Endothelial cell of umbilical vein (primary cell): ENCODE results near the gene NR5A1. TPM values are rescaled to one million over a fixed set of nuclear protein-coding genes. Genes with fewer than 3 reads are reported as not detected.

Experiments used
- BruUV-seq: library from RNA; stranded (reverse); fragments of 400-500 nt; replicated peaks from 2 replicates; lab custom pipeline; 2021; lab: Mats Ljungman, UMichigan
- CTCF ChIA-PET: fragments of 300-600, 350-600 bp; sonication (Branson Sonifier 250); formaldehyde crosslinking; loops from one replicate; lab custom pipeline; 2021; ENCODE audit warnings: antibody characterized with exemption, inconsistent platforms; lab: Charles Lee
- POLR2A ChIA-PET: fragments of 300-600, 350-600 bp; sonication (Branson Sonifier 250); formaldehyde crosslinking; loops from one replicate; lab custom pipeline; 2021; ENCODE audit warnings: antibody characterized with exemption, inconsistent platforms; lab: Charles Lee
- DNase-seq: peaks from one replicate; pipeline ENCODE4 v3.0.0-alpha.2; 2011; ENCODE audit warnings: low read depth, low spot score
- FAIRE-seq: peaks from 2 replicates; lab custom pipeline; 2011; peaks lifted over from hg19 to GRCh38; lab: Jason Lieb, UNC
- H2AFZ ChIP-seq: 2 replicates; pipeline ENCODE4 v1.6.0; 2012; ENCODE audit warnings: low read depth, low read length, control low read depth, inconsistent platforms
- H3K27ac ChIP-seq: 2 replicates; pipeline ENCODE4 v1.5.1; 2011; ENCODE audit warnings: low read depth, mild to moderate bottlenecking, control low read depth, low read length, moderate library complexity; ENCODE audit not compliant: insufficient read depth
- H3K27me3 ChIP-seq, 2 experiments: 2 replicates each; pipeline versions ENCODE4 v1.6.0 to v1.6.1; 2011; ENCODE audit warnings: low read length in 2 of 2, mixed read lengths in 1 of 2; ENCODE audit not compliant: control insufficient read depth in 2 of 2, insufficient read depth in 2 of 2
- H3K36me3 ChIP-seq, 2 experiments: 2 replicates in 1 of 2; 3 replicates in 1 of 2; pipeline ENCODE4 v1.5.1; 2011; ENCODE audit warnings: low read length in 2 of 2, mild to moderate bottlenecking in 1 of 2, moderate library complexity in 1 of 2; ENCODE audit not compliant: control insufficient read depth in 2 of 2, insufficient read depth in 2 of 2; ENCODE audit errors: extremely low read depth in 1 of 2
- H3K4me1 ChIP-seq: 3 replicates; pipeline ENCODE4 v1.5.1; 2011; ENCODE audit warnings: mild to moderate bottlenecking, low read length; ENCODE audit not compliant: control insufficient read depth, insufficient read depth; ENCODE audit errors: extremely low read depth
- H3K4me2 ChIP-seq: 2 replicates; pipeline ENCODE4 v1.6.1; 2011; ENCODE audit warnings: low read length, control low read depth, mixed read lengths; ENCODE audit not compliant: insufficient read depth
- H3K4me3 ChIP-seq, 3 experiments: fragments of 200-600 bp in 1 of 3; sonication (generic), shearing (Covaris generic) in 1 of 3; replicated peaks in 1 of 3; 2 replicates each; pipeline ENCODE4 v1.5.1; 2011 to 2016; ENCODE audit warnings: control low read depth in 3 of 3, low read length in 3 of 3, mild to moderate bottlenecking in 2 of 3, inconsistent platforms in 1 of 3, low read depth in 1 of 3, moderate library complexity in 1 of 3; ENCODE audit not compliant: insufficient read depth in 1 of 3
- H3K79me2 ChIP-seq: 2 replicates; pipeline ENCODE4 v1.6.0; 2012; ENCODE audit warnings: low read length, inconsistent platforms; ENCODE audit not compliant: control insufficient read depth, insufficient read depth
- H3K9ac ChIP-seq: replicated peaks from 2 replicates; pipeline ENCODE3; 2011; ENCODE audit warnings: low read length, control low read depth; ENCODE audit not compliant: insufficient read depth; ENCODE audit errors: extremely low read depth
- H3K9me1 ChIP-seq: replicated peaks from 3 replicates; pipeline ENCODE4 v1.6.0; 2011; ENCODE audit warnings: mild to moderate bottlenecking, low read length; ENCODE audit not compliant: control insufficient read depth, insufficient read depth; ENCODE audit errors: extremely low read depth
- H3K9me3 ChIP-seq: replicated peaks from 2 replicates; pipeline ENCODE4 v1.5.1; 2012; ENCODE audit warnings: low read length, inconsistent platforms; ENCODE audit not compliant: control insufficient read depth, insufficient read depth
- H4K20me1 ChIP-seq: replicated peaks from 2 replicates; pipeline ENCODE3; 2011; ENCODE audit warnings: mild to moderate bottlenecking, low read length; ENCODE audit not compliant: control insufficient read depth, insufficient read depth; ENCODE audit errors: extremely low read depth
- EZH2 ChIP-seq: IDR thresholded peaks from 2 replicates; pipeline ENCODE4 v1.6.1; 2012; ENCODE audit warnings: borderline replicate concordance, low read depth, mild to moderate bottlenecking, moderate library complexity, low read length, inconsistent platforms; ENCODE audit not compliant: severe bottlenecking
- POLR2A ChIP-seq: IDR thresholded peaks from 2 replicates; pipeline ENCODE4 v1.6.1; 2012; ENCODE audit warnings: low read depth, mild to moderate bottlenecking, control low read depth, low read length
- dilution Hi-C: fragments of 300-500 bp; cut with MboI; formaldehyde crosslinking; loops from one replicate; pipeline ENCODE4 v1.15.0; 2019; ENCODE audit warnings: low sequenced_read_pairs; ENCODE audit not compliant: extremely low pct_ligation_motif_present
- intact Hi-C: fragments of 100-400 bp; cut with micrococcal nuclease; formaldehyde crosslinking; loops from one replicate; pipeline ENCODE4 v1.10.0; 2022
- polyA plus RNA-seq, 4 experiments: library from polyadenylated mRNA; depleted of rRNA in 3 of 4; stranded (reverse) in 3 of 4; unstranded in 1 of 4; fragments of >200 nt; gene quantifications; 2 replicates each; pipeline versions ENCODE4 v1.2.1 to v1.2.3, GENCODE V29; 2011 to 2012; ENCODE audit warnings: missing spikeins in 1 of 4
- total RNA-seq: library from RNA; stranded (reverse); gene quantifications from 2 replicates; pipeline ENCODE4 v1.2.3, GENCODE V29; 2021
- TF ChIP-seq, protein P1 (sequence below): IDR thresholded peaks from 2 replicates; pipeline ENCODE4 v1.6.1; 2011; ENCODE audit not compliant: insufficient read depth, insufficient read length
- TF ChIP-seq, protein P2 (sequence below), 2 donors: IDR thresholded peaks; 1 replicate in 1 of 2; 2 replicates in 1 of 2; pipeline ENCODE4 v1.5.1; 2011; ENCODE audit warnings: low read length in 2 of 2, mild to moderate bottlenecking in 2 of 2, moderate library complexity in 2 of 2, control low read depth in 1 of 2, inconsistent platforms in 1 of 2, low read depth in 1 of 2; ENCODE audit not compliant: insufficient read depth in 1 of 2; ENCODE audit errors: extremely low read depth in 1 of 2

The NR5A1 gene
- total and polyA plus RNA-seq, 2 donors (not counting 3 experiments of a cell fraction or from before 2014, with no cell fraction given): not detected

DNA sequence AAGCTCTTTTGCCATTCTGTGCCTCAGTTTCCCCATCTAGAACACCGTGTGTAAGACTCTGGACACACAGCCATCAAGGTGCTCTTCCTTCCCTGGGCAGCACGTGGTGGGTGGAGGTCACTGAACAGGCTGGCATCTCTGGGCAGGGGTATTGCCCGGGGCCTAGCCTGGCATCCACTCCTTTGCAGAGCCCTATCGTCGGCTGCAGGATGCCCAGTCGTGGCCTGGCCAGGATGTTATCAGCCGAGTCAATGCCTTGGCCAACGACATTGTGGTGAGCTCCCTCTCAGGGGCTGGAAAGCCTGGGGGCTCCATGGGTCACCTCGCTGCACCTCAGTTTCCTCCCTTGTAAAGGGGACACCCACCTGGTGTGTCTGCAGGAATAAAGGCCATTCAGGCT, 52.9 kb downstream of the NR5A1 start:
- H3K4me2 ChIP-seq: no peak overlapping the region
- no peak overlapping the region for H3K4me3 ChIP-seq
- peaks cover 18 to 29% of the 10 kb centered on the region in 2 experiments for H3K27me3 ChIP-seq
- no peak overlapping the region for H2AFZ ChIP-seq
- dilution Hi-C loops: no loop called here
- no peak for DNase-seq
- H3K9me1 ChIP-seq: no peaks in the 10 kb centered on the region
- ChIA-PET POLR2A (no interaction called here), CTCF (interaction anchor here (0.8 to 1.4 kb wide), 2 partner anchors 30 to 83 kb away, joined by 3 to 6 read pairs; no protein-coding TSS in a partner anchor)
- no peak overlapping the region for H3K27ac ChIP-seq
- FAIRE-seq: no peak
- H3K9ac ChIP-seq: no peak overlapping the region
- BruUV-seq: no TSS peak
- no peaks in the 10 kb centered on the region for H3K9me3 ChIP-seq
- H3K79me2 ChIP-seq: no peaks in the 10 kb centered on the region
- no peaks in the 10 kb centered on the region for H3K36me3 ChIP-seq
- no peaks in the 10 kb centered on the region for H4K20me1 ChIP-seq
- TF ChIP-seq, protein P1, sequence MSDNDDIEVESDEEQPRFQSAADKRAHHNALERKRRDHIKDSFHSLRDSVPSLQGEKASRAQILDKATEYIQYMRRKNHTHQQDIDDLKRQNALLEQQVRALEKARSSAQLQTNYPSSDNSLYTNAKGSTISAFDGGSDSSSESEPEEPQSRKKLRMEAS: no peak
- TF ChIP-seq POLR2A (no peak), EZH2 (no peak)
- TF ChIP-seq, protein P2, sequence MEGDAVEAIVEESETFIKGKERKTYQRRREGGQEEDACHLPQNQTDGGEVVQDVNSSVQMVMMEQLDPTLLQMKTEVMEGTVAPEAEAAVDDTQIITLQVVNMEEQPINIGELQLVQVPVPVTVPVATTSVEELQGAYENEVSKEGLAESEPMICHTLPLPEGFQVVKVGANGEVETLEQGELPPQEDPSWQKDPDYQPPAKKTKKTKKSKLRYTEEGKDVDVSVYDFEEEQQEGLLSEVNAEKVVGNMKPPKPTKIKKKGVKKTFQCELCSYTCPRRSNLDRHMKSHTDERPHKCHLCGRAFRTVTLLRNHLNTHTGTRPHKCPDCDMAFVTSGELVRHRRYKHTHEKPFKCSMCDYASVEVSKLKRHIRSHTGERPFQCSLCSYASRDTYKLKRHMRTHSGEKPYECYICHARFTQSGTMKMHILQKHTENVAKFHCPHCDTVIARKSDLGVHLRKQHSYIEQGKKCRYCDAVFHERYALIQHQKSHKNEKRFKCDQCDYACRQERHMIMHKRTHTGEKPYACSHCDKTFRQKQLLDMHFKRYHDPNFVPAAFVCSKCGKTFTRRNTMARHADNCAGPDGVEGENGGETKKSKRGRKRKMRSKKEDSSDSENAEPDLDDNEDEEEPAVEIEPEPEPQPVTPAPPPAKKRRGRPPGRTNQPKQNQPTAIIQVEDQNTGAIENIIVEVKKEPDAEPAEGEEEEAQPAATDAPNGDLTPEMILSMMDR (IDR thresholded peaks at IDR 0.05; ENCODE audit: extremely low read depth in 1 of 2, insufficient read depth in 1 of 2, low read depth in 1 of 2, low read length in 2 of 2): no peak
- intact Hi-C loops: no loop called here
- H3K4me1 ChIP-seq: peaks cover 3% of the 10 kb centered on the region

DNA sequence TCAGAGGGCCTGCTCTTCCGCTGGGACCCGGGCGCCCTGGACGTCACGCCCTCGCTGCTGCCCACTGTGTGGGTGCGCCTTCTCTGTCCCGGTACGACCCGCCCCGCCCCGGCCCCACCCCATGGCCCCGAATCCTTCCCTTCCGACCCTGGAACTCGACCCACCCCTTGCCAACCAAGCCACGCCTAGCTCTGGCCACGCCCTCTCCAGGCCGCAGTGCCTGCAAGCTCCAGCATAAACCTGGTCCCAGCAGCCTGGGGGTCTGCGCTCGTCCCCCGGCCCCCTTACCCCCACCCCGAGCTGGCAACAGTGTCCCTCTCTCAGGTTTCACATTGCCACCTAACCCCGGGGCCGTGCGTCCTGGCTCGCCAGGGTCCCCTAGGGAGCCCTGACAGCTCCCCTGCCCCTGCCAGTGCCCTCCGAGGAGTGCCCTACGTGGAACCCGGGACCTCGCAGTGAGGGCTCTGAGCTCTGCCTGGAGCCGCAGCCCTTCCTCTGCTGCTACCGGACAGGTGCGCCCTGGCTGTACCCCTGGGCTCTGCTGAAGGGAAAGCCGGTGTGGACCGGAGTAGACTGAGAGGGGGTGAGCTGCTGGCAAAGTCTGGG, 53.5 kb downstream of the NR5A1 start:
- intact Hi-C loops: no loop called here
- no peaks in the 10 kb centered on the region for H3K79me2 ChIP-seq
- no peak overlapping the region for H3K4me3 ChIP-seq
- DNase-seq (no peak), FAIRE-seq (no peak)
- no TSS peak for BruUV-seq
- no peak overlapping the region for H3K4me2 ChIP-seq
- peaks cover 3% of the 10 kb centered on the region for H3K4me1 ChIP-seq
- H3K27me3 ChIP-seq: peaks cover 19 to 29% of the 10 kb centered on the region in 2 experiments
- TF ChIP-seq, protein P2 (IDR thresholded peaks at IDR 0.05; ENCODE audit: extremely low read depth in 1 of 2, insufficient read depth in 1 of 2, low read depth in 1 of 2, low read length in 2 of 2): no peak
- ChIA-PET POLR2A (interaction anchor here (0.6 kb wide), 1 partner anchor 375 kb away, joined by 3 read pairs; no protein-coding TSS in a partner anchor), CTCF (interaction anchor here (1.4 kb wide), 1 partner anchor 83 kb away, joined by 6 read pairs; no protein-coding TSS in a partner anchor)
- no peak overlapping the region for H3K27ac ChIP-seq
- no peaks in the 10 kb centered on the region for H3K9me1 ChIP-seq
- no peaks in the 10 kb centered on the region for H3K9me3 ChIP-seq
- H3K9ac ChIP-seq: no peak overlapping the region
- no peaks in the 10 kb centered on the region for H3K36me3 ChIP-seq
- dilution Hi-C loops: no loop called here
- no peak overlapping the region for H2AFZ ChIP-seq
- no peaks in the 10 kb centered on the region for H4K20me1 ChIP-seq
